Hippocampal formation (tissue), 2 donors: Measurements from ENCODE around the gene CSF1R.
A peak's percentile ranks its signal among the peaks of the same experiment; 100 is the strongest.

Source experiments
- DNase-seq, 2 donors: peaks; one replicate each; lab custom pipeline; 2025; lab: John Stamatoyannopoulos, UW

The CSF1R gene

GRCh38 chr5:150120617-150121447 lies 34.5 kb upstream of the CSF1R start:
- no peak for DNase-seq

GRCh38 chr5:150120062-150120441 lies 33.7 kb upstream of the CSF1R start:
- DNase-seq, result no peak

GRCh38 chr5:150119421-150120061 lies 33.2 kb upstream of the CSF1R start:
- DNase-seq, result peak in 1 of 2 donors; percentile 23

GRCh38 chr5:150118561-150119229 lies 32.3 kb upstream of the CSF1R start:
- no peak for DNase-seq

GRCh38 chr5:150117945-150118560 lies 31.7 kb upstream of the CSF1R start:
- no peak for DNase-seq

GRCh38 chr5:150116667-150117400 lies 30.5 kb upstream of the CSF1R start:
- DNase-seq, result no peak

- DNase-seq, result peak in 1 of 2 donors; percentile 20
These were observed 28.5 kb upstream of the CSF1R start for GRCh38 chr5:150114773-150115408.

- no peak for DNase-seq
These were observed 27.8 kb upstream of the CSF1R start for GRCh38 chr5:150114102-150114641.

GRCh38 chr5:150113047-150113744 lies 26.8 kb upstream of the CSF1R start:
- DNase-seq, result no peak

- DNase-seq, result no peak
These were observed 26.1 kb upstream of the CSF1R start for GRCh38 chr5:150112201-150113046.

- DNase-seq, result no peak
These were observed 24.8 kb upstream of the CSF1R start for GRCh38 chr5:150111122-150111521.

GRCh38 chr5:150109921-150110320 lies 23.6 kb upstream of the CSF1R start:
- DNase-seq, result no peak

GRCh38 chr5:150108711-150109514 lies 22.6 kb upstream of the CSF1R start:
- no peak for DNase-seq

- no peak for DNase-seq
These were observed 21.6 kb upstream of the CSF1R start for GRCh38 chr5:150107909-150108447.

GRCh38 chr5:150106674-150107426 lies 20.5 kb upstream of the CSF1R start:
- DNase-seq, result no peak

- DNase-seq, result no peak
These were observed 19.7 kb upstream of the CSF1R start for GRCh38 chr5:150105928-150106615.

- DNase-seq, result no peak
These were observed 18.2 kb upstream of the CSF1R start for GRCh38 chr5:150104550-150104870.
